Endothelial cell of umbilical vein (primary cell): Measurements from ENCODE around the gene SPIRE2. TPM values are rescaled to one million over a fixed set of nuclear protein-coding genes. Genes with fewer than 3 reads are reported as not detected.

ENCODE experiments used
- BruUV-seq: library from RNA; stranded (reverse); fragments of 400-500 nt; replicated peaks from 2 replicates; lab custom pipeline; 2021; lab: Mats Ljungman, UMichigan
- CTCF ChIA-PET: fragments of 300-600, 350-600 bp; sonication (Branson Sonifier 250); formaldehyde crosslinking; loops from one replicate; lab custom pipeline; 2021; ENCODE audit warnings: antibody characterized with exemption, inconsistent platforms; lab: Charles Lee
- POLR2A ChIA-PET: fragments of 300-600, 350-600 bp; sonication (Branson Sonifier 250); formaldehyde crosslinking; loops from one replicate; lab custom pipeline; 2021; ENCODE audit warnings: antibody characterized with exemption, inconsistent platforms; lab: Charles Lee
- DNase-seq: peaks from one replicate; pipeline ENCODE4 v3.0.0-alpha.2; 2011; ENCODE audit warnings: low read depth, low spot score
- FAIRE-seq: peaks from 2 replicates; lab custom pipeline; 2011; peaks lifted over from hg19 to GRCh38; lab: Jason Lieb, UNC
- H2AFZ ChIP-seq: 2 replicates; pipeline ENCODE4 v1.6.0; 2012; ENCODE audit warnings: low read depth, low read length, control low read depth, inconsistent platforms
- H3K27ac ChIP-seq: 2 replicates; pipeline ENCODE4 v1.5.1; 2011; ENCODE audit warnings: low read depth, mild to moderate bottlenecking, control low read depth, low read length, moderate library complexity; ENCODE audit not compliant: insufficient read depth
- H3K27me3 ChIP-seq, 2 experiments: 2 replicates each; pipeline versions ENCODE4 v1.6.0 to v1.6.1; 2011; ENCODE audit warnings: low read length in 2 of 2, mixed read lengths in 1 of 2; ENCODE audit not compliant: control insufficient read depth in 2 of 2, insufficient read depth in 2 of 2
- H3K36me3 ChIP-seq, 2 experiments: 2 replicates in 1 of 2; 3 replicates in 1 of 2; pipeline ENCODE4 v1.5.1; 2011; ENCODE audit warnings: low read length in 2 of 2, mild to moderate bottlenecking in 1 of 2, moderate library complexity in 1 of 2; ENCODE audit not compliant: control insufficient read depth in 2 of 2, insufficient read depth in 2 of 2; ENCODE audit errors: extremely low read depth in 1 of 2
- H3K4me1 ChIP-seq: 3 replicates; pipeline ENCODE4 v1.5.1; 2011; ENCODE audit warnings: mild to moderate bottlenecking, low read length; ENCODE audit not compliant: control insufficient read depth, insufficient read depth; ENCODE audit errors: extremely low read depth
- H3K4me2 ChIP-seq: 2 replicates; pipeline ENCODE4 v1.6.1; 2011; ENCODE audit warnings: low read length, control low read depth, mixed read lengths; ENCODE audit not compliant: insufficient read depth
- H3K4me3 ChIP-seq, 3 experiments: fragments of 200-600 bp in 1 of 3; sonication (generic), shearing (Covaris generic) in 1 of 3; replicated peaks in 1 of 3; 2 replicates each; pipeline ENCODE4 v1.5.1; 2011 to 2016; ENCODE audit warnings: control low read depth in 3 of 3, low read length in 3 of 3, mild to moderate bottlenecking in 2 of 3, inconsistent platforms in 1 of 3, low read depth in 1 of 3, moderate library complexity in 1 of 3; ENCODE audit not compliant: insufficient read depth in 1 of 3
- H3K79me2 ChIP-seq: 2 replicates; pipeline ENCODE4 v1.6.0; 2012; ENCODE audit warnings: low read length, inconsistent platforms; ENCODE audit not compliant: control insufficient read depth, insufficient read depth
- H3K9ac ChIP-seq: replicated peaks from 2 replicates; pipeline ENCODE3; 2011; ENCODE audit warnings: low read length, control low read depth; ENCODE audit not compliant: insufficient read depth; ENCODE audit errors: extremely low read depth
- H3K9me1 ChIP-seq: replicated peaks from 3 replicates; pipeline ENCODE4 v1.6.0; 2011; ENCODE audit warnings: mild to moderate bottlenecking, low read length; ENCODE audit not compliant: control insufficient read depth, insufficient read depth; ENCODE audit errors: extremely low read depth
- H3K9me3 ChIP-seq: replicated peaks from 2 replicates; pipeline ENCODE4 v1.5.1; 2012; ENCODE audit warnings: low read length, inconsistent platforms; ENCODE audit not compliant: control insufficient read depth, insufficient read depth
- H4K20me1 ChIP-seq: replicated peaks from 2 replicates; pipeline ENCODE3; 2011; ENCODE audit warnings: mild to moderate bottlenecking, low read length; ENCODE audit not compliant: control insufficient read depth, insufficient read depth; ENCODE audit errors: extremely low read depth
- CTCF ChIP-seq, 2 donors: IDR thresholded peaks; 1 replicate in 1 of 2; 2 replicates in 1 of 2; pipeline ENCODE4 v1.5.1; 2011; ENCODE audit warnings: low read length in 2 of 2, mild to moderate bottlenecking in 2 of 2, moderate library complexity in 2 of 2, control low read depth in 1 of 2, inconsistent platforms in 1 of 2, low read depth in 1 of 2; ENCODE audit not compliant: insufficient read depth in 1 of 2; ENCODE audit errors: extremely low read depth in 1 of 2
- EZH2 ChIP-seq: IDR thresholded peaks from 2 replicates; pipeline ENCODE4 v1.6.1; 2012; ENCODE audit warnings: borderline replicate concordance, low read depth, mild to moderate bottlenecking, moderate library complexity, low read length, inconsistent platforms; ENCODE audit not compliant: severe bottlenecking
- FOS ChIP-seq: IDR thresholded peaks from 2 replicates; pipeline ENCODE4 v1.6.1; 2011; ENCODE audit warnings: mild to moderate bottlenecking, low read length, moderate library complexity, borderline replicate concordance; ENCODE audit not compliant: insufficient read depth
- GATA2 ChIP-seq: IDR thresholded peaks from 2 replicates; pipeline ENCODE4 v1.7.0; 2011; ENCODE audit warnings: low read depth, mild to moderate bottlenecking, moderate library complexity, mixed read lengths, low read length; ENCODE audit not compliant: insufficient read length, insufficient read depth
- JUN ChIP-seq: IDR thresholded peaks from 2 replicates; pipeline ENCODE4 v1.6.1; 2011; ENCODE audit warnings: borderline replicate concordance, low read depth; ENCODE audit not compliant: insufficient read length, insufficient read depth
- MAX ChIP-seq: IDR thresholded peaks from 2 replicates; pipeline ENCODE4 v1.6.1; 2011; ENCODE audit not compliant: insufficient read depth, insufficient read length
- MYC ChIP-seq: IDR thresholded peaks from one replicate; pipeline ENCODE4 v1.6.1; 2011; ENCODE audit warnings: mild to moderate bottlenecking, low read depth, low read length
- POLR2A ChIP-seq: IDR thresholded peaks from 2 replicates; pipeline ENCODE4 v1.6.1; 2012; ENCODE audit warnings: low read depth, mild to moderate bottlenecking, control low read depth, low read length
- POLR2AphosphoS5 ChIP-seq: IDR thresholded peaks from 2 replicates; pipeline ENCODE4 v1.6.1; 2012; ENCODE audit warnings: low read depth, mild to moderate bottlenecking, control low read depth, low read length, moderate library complexity; ENCODE audit not compliant: insufficient read depth
- dilution Hi-C: fragments of 300-500 bp; cut with MboI; formaldehyde crosslinking; loops from one replicate; pipeline ENCODE4 v1.15.0; 2019; ENCODE audit warnings: low sequenced_read_pairs; ENCODE audit not compliant: extremely low pct_ligation_motif_present
- intact Hi-C: fragments of 100-400 bp; cut with micrococcal nuclease; formaldehyde crosslinking; loops from one replicate; pipeline ENCODE4 v1.10.0; 2022
- polyA plus RNA-seq, 4 experiments: library from polyadenylated mRNA; depleted of rRNA in 3 of 4; stranded (reverse) in 3 of 4; unstranded in 1 of 4; fragments of >200 nt; gene quantifications; 2 replicates each; pipeline versions ENCODE4 v1.2.1 to v1.2.3, GENCODE V29; 2011 to 2012; ENCODE audit warnings: missing spikeins in 1 of 4
- total RNA-seq: library from RNA; stranded (reverse); gene quantifications from 2 replicates; pipeline ENCODE4 v1.2.3, GENCODE V29; 2021

The SPIRE2 gene
- total and polyA plus RNA-seq, 2 donors (not counting 3 experiments of a cell fraction or from before 2014, with no cell fraction given): 1.2 to 3.1 TPM

- H3K27me3 ChIP-seq: no peaks in the 10 kb centered on the region
- H3K9me1 ChIP-seq: no peaks in the 10 kb centered on the region
- no peak overlapping the region for H2AFZ ChIP-seq
- H3K27ac ChIP-seq: no peak overlapping the region
- no peak for TF ChIP-seq POLR2AphosphoS5
- no peak for TF ChIP-seq GATA2
- TF ChIP-seq CTCF (IDR thresholded peaks at IDR 0.05; ENCODE audit: extremely low read depth in 1 of 2, insufficient read depth in 1 of 2, low read depth in 1 of 2, low read length in 2 of 2): no peak
- no peak for TF ChIP-seq POLR2A
- TF ChIP-seq FOS: no peak
- no peak for TF ChIP-seq MAX
- TF ChIP-seq MYC: no peak
- no peak for TF ChIP-seq EZH2
- TF ChIP-seq JUN: no peak
- no peak overlapping the region for H3K4me3 ChIP-seq
- no peaks in the 10 kb centered on the region for H3K79me2 ChIP-seq
- H3K9ac ChIP-seq: no peak overlapping the region
- POLR2A ChIA-PET: no interaction called here
- H3K36me3 ChIP-seq: no peaks in the 10 kb centered on the region
- no peak for FAIRE-seq
- dilution Hi-C loops: no loop called here
- DNase-seq: no peak
- no peak overlapping the region for H3K4me2 ChIP-seq
- intact Hi-C loops: no loop called here
- CTCF ChIA-PET: interaction anchor here (3.0 kb wide), 1 partner anchor 34 kb away, joined by 17 read pairs; no protein-coding TSS in a partner anchor
- no TSS peak for BruUV-seq
- no peaks in the 10 kb centered on the region for H3K9me3 ChIP-seq
- H4K20me1 ChIP-seq: no peaks in the 10 kb centered on the region
- peaks cover 9% of the 10 kb centered on the region for H3K4me1 ChIP-seq
Observed at GRCh38 chr16:89826531-89827382, 1.5 kb upstream of the SPIRE2 start.
